Gastrocnemius medialis (tissue), 4 donors: ENCODE data around the gene REN. TPM values are rescaled to one million over a fixed set of nuclear protein-coding genes. Genes with fewer than 3 reads are reported as not detected.

Source experiments
- ATAC-seq, 2 donors: fragments of 150-250 bp; one replicate each; pipeline ENCODE4 v1.9.1; 2016
- DNase-seq, 2 donors: peaks; one replicate each; pipeline ENCODE4 v3.0.0-alpha.2; 2019
- H3K27ac ChIP-seq, 4 donors: fragments of 200-600 bp; sonication (generic); 1 replicate in 1 of 4; 2 replicates in 3 of 4; pipeline ENCODE4 v1.5.1; 2016 to 2018; ENCODE audit warnings: mild to moderate bottlenecking in 2 of 4, moderate library complexity in 1 of 4
- H3K27me3 ChIP-seq, 3 donors: fragments of 200-600 bp; sonication (generic) in 2 of 3; 1 replicate in 1 of 3; 2 replicates in 2 of 3; pipeline versions ENCODE4 v1.5.1 to v1.6.0; 2016 to 2019; ENCODE audit warnings: mild to moderate bottlenecking in 1 of 3, moderate library complexity in 1 of 3
- H3K36me3 ChIP-seq, 2 donors: fragments of 200-600 bp; sonication (generic) in 1 of 2; one replicate each; pipeline ENCODE4 v1.5.1; 2017 to 2018
- H3K4me1 ChIP-seq, 2 donors: fragments of 200-600 bp; sonication (generic) in 1 of 2; one replicate each; pipeline ENCODE4 v1.5.1; 2016 to 2017; ENCODE audit warnings: mild to moderate bottlenecking in 2 of 2
- H3K4me3 ChIP-seq, 4 donors: fragments of 200-600 bp; sonication (generic) in 3 of 4; 1 replicate in 1 of 4; 2 replicates in 3 of 4; pipeline ENCODE4 v1.5.1; 2016 to 2019; ENCODE audit warnings: mild to moderate bottlenecking in 2 of 4
- H3K9me3 ChIP-seq, 3 donors: fragments of 200-600 bp; sonication (generic) in 2 of 3; 1 replicate in 1 of 3; 2 replicates in 2 of 3; pipeline ENCODE4 v1.5.1; 2016 to 2019
- CTCF ChIP-seq, 5 experiments: fragments of 450-650 bp in 3 of 5; fragments of 200-600 bp in 2 of 5; sonication (generic) in 2 of 5; IDR thresholded peaks in 4 of 5; conservative IDR thresholded peaks in 1 of 5; 1 replicate in 4 of 5; 2 replicates in 1 of 5; pipeline ENCODE4 v1.5.1; 2016 to 2019; ENCODE audit warnings: antibody characterized with exemption in 5 of 5, mild to moderate bottlenecking in 3 of 5, moderate library complexity in 3 of 5
- POLR2A ChIP-seq, 2 donors: fragments of 450-650 bp; IDR thresholded peaks; one replicate each; pipeline ENCODE4 v1.6.1; 2017; ENCODE audit warnings: antibody characterized with exemption in 2 of 2, mild to moderate bottlenecking in 2 of 2, moderate library complexity in 2 of 2
- in situ Hi-C, 4 donors: fragments of 200-750 bp; cut with MboI; loops; one replicate each; pipeline versions ENCODE4 v1.15.0 to v1.8.0; 2017; ENCODE audit warnings: low sequenced_read_pairs in 4 of 4
- intact Hi-C: fragments of 100-400 bp; cut with DNase I; formaldehyde crosslinking; loops from one replicate; pipeline ENCODE4 v1.15.1; 2023; ENCODE audit warnings: low total_unique reads
- total RNA-seq, 4 donors: library from RNA; depleted of rRNA; stranded (reverse); fragments of >200 nt; gene quantifications; one replicate each; pipeline versions ENCODE4 v1.1.0 to v1.2.3, GENCODE V29; 2016

The REN gene
- total RNA-seq, 4 donors from 2014 or later: 0.22 TPM; not detected in 3

DNA sequence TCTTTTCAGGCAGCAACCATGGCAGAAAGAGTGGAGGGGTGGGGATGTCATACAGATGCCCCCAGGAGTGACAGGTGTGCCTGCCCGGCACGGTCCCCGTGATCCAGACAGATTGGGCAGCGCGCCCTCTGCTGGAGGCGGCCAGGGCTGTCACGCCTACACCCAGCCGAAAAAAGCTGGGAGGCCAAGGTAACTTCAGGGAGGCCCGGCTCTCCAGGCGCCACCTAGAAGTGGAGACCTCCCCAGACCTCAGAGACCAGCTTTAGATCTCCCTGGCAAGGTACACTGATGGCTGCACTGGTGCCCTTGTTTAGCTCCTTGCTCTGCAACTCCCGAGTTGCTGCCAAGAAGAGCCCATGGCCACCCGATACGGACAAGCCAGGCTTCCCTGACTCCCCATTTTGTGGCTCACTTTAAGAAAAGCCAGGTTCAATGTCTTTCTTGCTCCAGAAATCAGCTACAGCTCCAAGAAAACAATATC lies 41.0 kb upstream of the REN start:
- Histone ChIP-seq H3K4me3 (no peak overlapping the region), H3K27ac (no peak overlapping the region), H3K4me1 (no peaks in the 10 kb centered on the region), H3K9me3 (no peaks in the 10 kb centered on the region), H3K27me3 (peaks cover 0 to 6% (median 3%) of the 10 kb centered on the region in 3 donors), H3K36me3 (no peaks in the 10 kb centered on the region)
- TF ChIP-seq CTCF (IDR thresholded peaks at IDR 0.05 in 4 of 5, conservative IDR thresholded peaks at IDR 0.05 in 1 of 5) (peak; percentile 61 to 91 (median 88)), POLR2A (IDR thresholded peaks at IDR 0.05) (no peak)
- DNase-seq: peak; percentile 34 to 37
- intact Hi-C loops (loop anchor here (1.0 to 5.0 kb wide), 2 partner anchors 45 to 345 kb away; partner anchors contain the start of gene SNRPE), in situ Hi-C loops (loop anchor here in 3 of 4 donors (5.0 to 25.0 kb wide), 2 partner anchors 40 to 155 kb away; partner anchors contain the start of genes REN (in 2 of the 3) and PLEKHA6 (in 1 of the 3))
- peak; percentile 74 to 75 for ATAC-seq

GRCh38 chr1:204206121-204206520 lies 40.0 kb upstream of the REN start:
- in situ Hi-C loops: loop anchor here in 3 of 4 donors (5.0 to 25.0 kb wide), 2 partner anchors 39 to 156 kb away; partner anchors contain the start of genes REN (in 2 of the 3) and PLEKHA6 (in 1 of the 3)

DNA sequence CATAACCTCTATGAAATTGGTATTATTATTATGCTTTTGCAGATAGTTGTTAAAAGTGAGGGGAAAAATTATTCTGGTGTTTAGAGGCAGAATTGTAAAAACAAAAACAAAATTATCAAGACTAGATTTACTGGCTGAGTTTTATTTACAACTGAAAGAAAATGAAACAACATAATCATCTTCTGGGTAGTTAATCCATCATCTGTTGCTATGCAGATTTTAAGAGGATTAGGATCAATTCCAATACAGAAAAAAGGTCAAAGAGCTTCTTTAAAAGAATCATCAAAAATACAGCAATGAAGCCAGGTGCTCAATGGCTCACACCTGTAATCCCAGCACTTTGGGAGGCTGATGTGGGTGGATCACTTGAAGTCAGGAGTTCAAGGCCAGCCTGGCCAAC lies 39.3 kb upstream of the REN start:
- intact Hi-C loops: loop anchor here (5.0 kb wide), 1 partner anchor 343 kb away; the partner anchor contains the start of gene SNRPE

More at GRCh38 chr1:204206121-204206520, 40.0 kb upstream of the REN start:
- Histone ChIP-seq H3K4me1 (no peaks in the 10 kb centered on the region), H3K36me3 (no peaks in the 10 kb centered on the region), H3K4me3 (no peak overlapping the region), H3K9me3 (no peaks in the 10 kb centered on the region), H3K27ac (no peak overlapping the region), H3K27me3 (peaks cover 0 to 6% (median 3%) of the 10 kb centered on the region in 3 donors)
- intact Hi-C loops: loop anchor here (5.0 kb wide), 1 partner anchor 344 kb away; the partner anchor contains the start of gene SNRPE
- DNase-seq: no peak
- ATAC-seq: no peak
- TF ChIP-seq POLR2A (IDR thresholded peaks at IDR 0.05) (no peak), CTCF (IDR thresholded peaks at IDR 0.05 in 4 of 5, conservative IDR thresholded peaks at IDR 0.05 in 1 of 5) (no peak)

GRCh38 chr1:204204944-204205343 lies 38.8 kb upstream of the REN start:
- no peak for DNase-seq
- peaks cover 0 to 6% of the 10 kb centered on the region in 2 donors for H3K4me1 ChIP-seq
- H3K36me3 ChIP-seq: no peaks in the 10 kb centered on the region
- no peak overlapping the region for H3K4me3 ChIP-seq
- peaks cover 0 to 6% (median 3%) of the 10 kb centered on the region in 3 donors for H3K27me3 ChIP-seq
- ATAC-seq: no peak
- H3K27ac ChIP-seq: no peak overlapping the region
- intact Hi-C loops (loop anchor here (5.0 kb wide), 1 partner anchor 343 kb away; the partner anchor contains the start of gene SNRPE), in situ Hi-C loops (loop anchor here (5.0 to 25.0 kb wide), 2 partner anchors 38 to 157 kb away; partner anchors contain the start of genes REN (in 3 of the 4) and PLEKHA6 (in 1 of the 4))
- no peak for TF ChIP-seq CTCF (IDR thresholded peaks at IDR 0.05 in 4 of 5, conservative IDR thresholded peaks at IDR 0.05 in 1 of 5)
- H3K9me3 ChIP-seq: no peaks in the 10 kb centered on the region

More for the DNA sequence above, 39.3 kb upstream of the REN start:
- in situ Hi-C loops: loop anchor here in 3 of 4 donors (5.0 to 25.0 kb wide), 2 partner anchors 38 to 157 kb away; partner anchors contain the start of genes REN (in 2 of the 3) and PLEKHA6 (in 1 of the 3)
- peaks cover 0 to 6% (median 3%) of the 10 kb centered on the region in 3 donors for H3K27me3 ChIP-seq
- peaks cover 0 to under 1% of the 10 kb centered on the region in 2 donors for H3K4me1 ChIP-seq
- H3K9me3 ChIP-seq: no peaks in the 10 kb centered on the region
- ATAC-seq (no peak), DNase-seq (no peak)
- H3K36me3 ChIP-seq: no peaks in the 10 kb centered on the region
- no peak for TF ChIP-seq POLR2A (IDR thresholded peaks at IDR 0.05)
- TF ChIP-seq CTCF (IDR thresholded peaks at IDR 0.05 in 4 of 5, conservative IDR thresholded peaks at IDR 0.05 in 1 of 5): no peak
- H3K4me3 ChIP-seq: no peak overlapping the region
- H3K27ac ChIP-seq: no peak overlapping the region
